HG03135 (cell line): ENCODE data around the gene HLA-A.

Experiments used
- ATAC-seq: cut with Tn5 transposase; IDR thresholded peaks from one replicate; pipeline ENCODE4 v1.9.1; 2021; ENCODE audit warnings: mild to moderate bottlenecking, moderate library complexity; ENCODE audit not compliant: unreplicated experiment

Gene HLA-A

DNA sequence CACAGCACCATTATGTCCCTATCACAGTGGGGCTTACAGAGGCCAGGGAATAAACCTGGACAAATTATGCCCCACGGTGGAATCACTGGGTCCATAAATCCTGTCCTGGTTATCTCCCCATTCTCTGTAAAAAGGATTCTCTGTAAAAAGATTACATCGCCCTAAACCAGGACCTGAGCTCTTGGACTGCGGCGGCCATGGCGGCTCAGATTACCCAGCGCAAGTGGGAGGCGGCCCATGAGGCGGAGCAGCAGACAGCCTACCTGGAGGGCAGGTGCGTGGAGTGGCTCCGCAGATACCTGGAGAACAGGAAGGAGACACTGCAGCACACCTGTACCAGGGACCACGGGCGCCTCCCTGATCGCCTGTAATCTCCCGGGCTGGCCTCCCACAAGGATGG, 8.4 kb upstream of the HLA-A start:
- ATAC-seq: no peak

DNA sequence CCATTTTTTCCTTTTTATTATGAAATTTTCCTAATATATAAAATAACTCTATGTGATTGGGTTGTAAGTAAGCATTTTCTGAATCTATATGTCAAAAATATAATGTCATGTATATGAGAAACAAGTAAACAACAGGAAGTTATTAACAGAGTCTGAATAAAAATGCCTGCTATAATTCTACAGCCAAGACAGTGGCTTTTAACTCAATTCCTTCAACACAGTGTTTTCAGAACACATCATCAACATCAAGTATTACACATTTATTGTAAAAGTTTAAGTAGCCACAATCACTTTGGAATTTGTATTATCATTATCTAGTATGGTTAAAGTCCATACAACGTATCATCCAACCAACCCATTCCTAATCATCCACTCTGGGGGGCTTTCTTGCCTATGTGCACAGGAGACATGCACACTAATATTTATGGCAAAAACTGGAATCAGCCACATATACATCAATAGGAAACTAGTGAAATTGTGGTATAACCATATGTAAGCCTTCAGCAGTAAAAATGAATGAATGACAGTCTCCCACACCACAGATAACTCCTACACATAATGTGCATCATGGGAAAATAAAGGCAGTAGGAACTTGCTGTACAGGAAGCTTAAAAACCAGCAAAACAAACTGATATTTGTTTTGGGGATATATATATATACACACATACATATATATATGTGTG, 6.9 kb upstream of the HLA-A start:
- no peak for ATAC-seq

DNA sequence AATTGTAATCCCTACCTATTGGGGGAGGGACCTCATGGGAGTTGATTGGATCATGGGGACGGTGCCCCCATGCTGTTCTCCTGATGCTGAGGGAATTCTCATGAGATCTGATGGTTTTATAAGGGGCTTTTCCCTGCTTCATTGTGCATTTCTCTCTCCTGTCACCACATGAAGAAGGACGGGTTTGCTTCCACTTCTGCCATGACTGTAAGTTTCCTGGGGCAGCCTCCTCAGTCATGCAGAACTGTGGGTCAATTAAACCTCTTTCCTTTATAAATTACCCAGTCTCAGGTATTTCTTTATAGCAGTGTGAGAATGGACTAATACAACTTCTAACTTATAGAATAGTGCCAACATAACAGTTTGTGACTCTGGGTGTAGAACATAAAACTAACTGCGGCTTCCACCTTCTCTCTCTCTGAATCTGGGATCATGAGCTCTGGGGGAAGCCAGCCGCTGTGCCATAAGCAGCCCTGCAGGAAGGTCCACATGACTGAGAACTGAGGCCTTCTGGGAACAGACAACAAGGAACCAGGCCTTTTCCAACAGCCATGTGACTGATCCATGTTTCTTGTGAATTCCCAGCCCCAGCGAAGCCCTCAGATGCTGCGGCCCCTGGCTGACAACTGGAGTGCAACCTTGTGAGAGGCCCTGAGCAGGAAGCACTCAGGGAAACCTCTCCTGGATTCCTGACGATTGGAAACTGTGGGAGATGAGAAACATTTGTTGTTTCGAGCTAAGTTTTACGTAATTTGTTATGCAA, 3.4 kb upstream of the HLA-A start:
- ATAC-seq: no peak

DNA sequence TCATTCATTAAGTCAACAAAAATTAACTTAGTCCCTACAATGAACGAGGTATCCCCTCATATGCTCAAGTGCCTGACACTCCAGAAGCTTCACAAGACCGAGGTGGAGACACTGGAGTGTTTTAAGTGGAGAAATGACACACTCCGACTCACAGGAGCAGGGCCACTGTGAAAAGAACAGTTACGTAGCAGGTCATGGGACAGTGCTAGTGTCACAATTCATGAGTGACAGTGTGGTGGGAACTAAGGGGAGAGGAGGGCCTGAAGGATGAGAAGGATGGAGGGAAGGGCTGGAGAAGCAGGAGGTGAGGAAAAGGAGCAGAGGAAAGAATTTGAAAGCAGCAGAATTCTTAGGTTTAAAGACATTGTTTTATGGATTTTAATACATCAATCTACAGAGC, 1.3 kb upstream of the HLA-A start:
- no peak for ATAC-seq

DNA sequence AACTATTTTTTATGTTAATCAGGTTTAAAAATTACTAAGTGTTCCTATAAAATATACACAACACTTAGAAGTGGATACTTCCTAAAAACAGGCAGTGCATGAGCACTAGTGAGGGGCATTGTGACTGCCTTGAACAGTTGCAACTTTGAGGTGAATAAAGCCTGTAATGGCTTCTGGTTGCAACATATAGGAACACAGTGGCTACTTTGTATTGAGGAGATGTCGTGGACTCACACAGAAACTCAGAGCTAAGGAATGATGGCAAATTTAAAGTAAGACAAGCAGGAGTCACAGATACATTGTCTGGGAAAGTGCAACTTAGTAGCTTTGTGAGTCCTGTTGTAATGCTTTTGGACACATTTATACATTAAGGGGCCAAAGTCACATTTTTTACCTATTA, 861 bp upstream of the HLA-A start:
- no peak for ATAC-seq

DNA sequence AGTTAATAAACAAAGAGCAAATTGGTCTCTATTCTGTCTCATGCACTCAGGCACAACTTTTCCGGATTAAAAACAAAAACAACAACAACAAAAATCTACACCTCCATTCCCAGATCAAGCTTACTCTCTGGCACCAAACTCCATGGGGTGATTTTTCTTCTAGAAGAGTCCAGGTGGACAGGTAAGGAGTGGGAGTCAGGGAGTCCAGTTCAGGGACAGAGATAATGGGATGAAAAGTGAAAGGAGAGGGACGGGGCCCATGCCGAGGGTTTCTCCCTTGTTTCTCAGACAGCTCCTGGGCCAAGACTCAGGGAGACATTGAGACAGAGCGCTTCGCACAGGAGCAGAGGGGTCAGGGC, 437 bp upstream of the HLA-A start:
- peak; percentile 4 for ATAC-seq

DNA sequence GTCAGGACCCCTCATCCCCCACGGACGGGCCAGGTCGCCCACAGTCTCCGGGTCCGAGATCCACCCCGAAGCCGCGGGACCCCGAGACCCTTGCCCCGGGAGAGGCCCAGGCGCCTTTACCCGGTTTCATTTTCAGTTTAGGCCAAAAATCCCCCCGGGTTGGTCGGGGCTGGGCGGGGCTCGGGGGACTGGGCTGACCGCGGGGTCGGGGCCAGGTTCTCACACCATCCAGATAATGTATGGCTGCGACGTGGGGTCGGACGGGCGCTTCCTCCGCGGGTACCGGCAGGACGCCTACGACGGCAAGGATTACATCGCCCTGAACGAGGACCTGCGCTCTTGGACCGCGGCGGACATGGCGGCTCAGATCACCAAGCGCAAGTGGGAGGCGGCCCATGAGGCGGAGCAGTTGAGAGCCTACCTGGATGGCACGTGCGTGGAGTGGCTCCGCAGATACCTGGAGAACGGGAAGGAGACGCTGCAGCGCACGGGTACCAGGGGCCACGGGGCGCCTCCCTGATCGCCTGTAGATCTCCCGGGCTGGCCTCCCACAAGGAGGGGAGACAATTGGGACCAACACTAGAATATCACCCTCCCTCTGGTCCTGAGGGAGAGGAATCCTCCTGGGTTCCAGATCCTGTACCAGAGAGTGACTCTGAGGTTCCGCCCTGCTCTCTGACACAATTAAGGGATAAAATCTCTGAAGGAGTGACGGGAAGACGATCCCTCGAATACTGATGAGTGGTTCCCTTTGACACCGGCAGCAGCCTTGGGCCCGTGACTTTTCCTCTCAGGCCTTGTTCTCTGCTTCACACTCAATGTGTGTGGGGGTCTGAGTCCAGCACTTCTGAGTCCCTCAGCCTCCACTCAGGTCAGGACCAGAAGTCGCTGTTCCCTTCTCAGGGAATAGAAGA, 978 bp downstream of the HLA-A start:
- no peak for ATAC-seq

DNA sequence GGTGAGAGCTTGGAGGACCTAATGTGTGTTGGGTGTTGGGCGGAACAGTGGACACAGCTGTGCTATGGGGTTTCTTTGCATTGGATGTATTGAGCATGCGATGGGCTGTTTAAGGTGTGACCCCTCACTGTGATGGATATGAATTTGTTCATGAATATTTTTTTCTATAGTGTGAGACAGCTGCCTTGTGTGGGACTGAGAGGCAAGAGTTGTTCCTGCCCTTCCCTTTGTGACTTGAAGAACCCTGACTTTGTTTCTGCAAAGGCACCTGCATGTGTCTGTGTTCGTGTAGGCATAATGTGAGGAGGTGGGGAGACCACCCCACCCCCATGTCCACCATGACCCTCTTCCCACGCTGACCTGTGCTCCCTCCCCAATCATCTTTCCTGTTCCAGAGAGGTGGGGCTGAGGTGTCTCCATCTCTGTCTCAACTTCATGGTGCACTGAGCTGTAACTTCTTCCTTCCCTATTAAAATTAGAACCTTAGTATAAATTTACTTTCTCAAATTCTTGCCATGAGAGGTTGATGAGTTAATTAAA, 3.0 kb downstream of the HLA-A start:
- no peak for ATAC-seq

DNA sequence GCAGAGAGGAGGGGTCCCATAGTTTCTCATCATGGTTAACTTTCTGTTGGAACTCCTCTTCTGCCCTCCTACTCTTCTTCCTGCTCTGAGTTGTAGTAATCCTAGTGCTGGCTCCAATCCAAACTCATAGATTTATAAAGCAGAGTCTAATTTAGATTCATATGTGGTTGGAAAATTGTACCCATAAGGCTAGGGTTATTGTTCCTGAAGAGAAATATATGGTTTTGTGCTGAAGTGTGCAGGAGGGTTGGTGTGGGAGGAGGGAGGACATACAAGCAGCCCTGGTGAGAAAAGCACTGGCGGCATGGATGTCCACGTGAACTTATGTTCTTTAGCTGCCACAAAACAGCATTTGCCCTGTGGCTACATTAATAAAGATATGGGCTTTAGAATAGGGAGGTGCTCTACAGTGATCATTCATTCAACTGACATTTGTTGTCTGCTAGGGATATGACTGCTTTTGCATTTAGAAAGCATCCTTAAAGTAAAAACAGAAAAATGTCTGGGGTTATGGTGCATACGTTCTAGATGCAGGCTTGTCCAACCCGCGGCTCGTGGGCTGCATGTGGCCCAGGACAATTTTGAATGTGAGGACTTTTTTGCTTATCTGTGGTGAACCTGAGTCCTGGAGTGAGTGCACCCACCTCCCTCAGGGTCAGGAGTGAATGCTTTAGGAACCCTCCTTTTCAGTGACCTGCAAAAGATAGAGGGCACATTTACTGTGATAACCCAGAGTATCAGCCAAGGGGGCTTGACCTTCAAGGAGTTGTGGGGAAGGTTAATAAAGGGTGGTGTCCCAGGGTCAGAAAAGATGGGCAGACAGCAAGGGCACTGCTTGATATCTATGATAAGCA, 4.1 kb downstream of the HLA-A start:
- ATAC-seq: no peak

DNA sequence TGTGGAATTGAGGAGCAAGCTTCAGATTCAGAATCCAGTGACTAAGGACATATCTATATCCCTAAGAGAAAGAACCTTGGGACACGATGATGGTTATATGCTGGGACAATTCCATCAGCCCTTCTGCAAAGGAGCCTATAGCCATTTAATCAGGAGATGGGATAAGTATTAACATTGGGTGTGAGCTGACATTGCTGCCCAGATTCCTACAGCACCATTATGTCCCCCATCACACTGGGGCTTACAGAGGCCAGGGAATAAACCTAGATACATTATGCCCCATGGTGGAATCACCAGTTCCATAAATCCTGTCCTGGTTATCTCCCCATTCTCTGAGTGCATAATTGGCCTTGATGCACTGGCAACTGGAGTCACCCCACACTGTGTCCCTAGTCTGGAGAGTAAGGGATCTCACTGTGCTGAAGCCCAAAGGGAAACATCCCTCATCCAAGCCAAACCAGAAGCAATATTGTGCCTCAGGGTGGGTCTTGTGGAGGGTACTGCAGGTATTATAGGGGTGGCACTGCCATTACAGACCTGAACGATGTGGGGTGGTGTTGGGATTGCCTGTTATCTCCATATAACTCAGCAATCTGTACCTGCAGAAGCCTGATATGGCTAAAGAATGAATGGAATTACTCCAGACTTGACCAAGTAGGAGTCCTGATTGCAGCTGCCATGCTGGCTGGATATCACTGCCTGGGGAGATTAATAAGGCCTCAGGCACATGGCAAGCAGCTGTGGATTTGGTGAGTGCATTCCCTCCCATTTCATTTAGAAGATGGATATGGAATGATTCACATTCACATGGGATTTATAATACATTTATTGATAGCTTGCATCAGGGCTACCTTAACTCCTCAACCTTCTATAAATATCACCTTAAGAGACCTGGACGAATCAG, 5.0 kb downstream of the HLA-A start:
- no peak for ATAC-seq

DNA sequence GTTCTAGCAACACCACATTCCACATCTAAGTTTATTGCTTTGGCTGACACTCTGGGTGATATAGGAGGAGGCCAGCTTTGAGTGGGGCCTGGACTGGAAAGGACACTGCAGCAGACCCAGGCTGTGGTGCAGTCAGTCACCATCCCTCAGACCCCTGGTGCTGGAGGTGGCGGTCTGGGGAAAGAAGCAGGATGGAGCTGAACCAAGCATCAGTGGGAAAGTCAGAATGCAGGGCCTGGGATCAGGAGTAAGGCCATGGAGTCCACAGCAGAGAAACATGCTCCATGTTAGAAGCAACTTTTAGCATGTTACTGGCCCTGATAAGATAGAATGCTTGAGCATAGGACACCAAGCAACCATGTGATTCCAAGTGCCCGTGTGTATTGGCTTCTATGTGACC, 5.9 kb downstream of the HLA-A start:
- ATAC-seq: no peak

DNA sequence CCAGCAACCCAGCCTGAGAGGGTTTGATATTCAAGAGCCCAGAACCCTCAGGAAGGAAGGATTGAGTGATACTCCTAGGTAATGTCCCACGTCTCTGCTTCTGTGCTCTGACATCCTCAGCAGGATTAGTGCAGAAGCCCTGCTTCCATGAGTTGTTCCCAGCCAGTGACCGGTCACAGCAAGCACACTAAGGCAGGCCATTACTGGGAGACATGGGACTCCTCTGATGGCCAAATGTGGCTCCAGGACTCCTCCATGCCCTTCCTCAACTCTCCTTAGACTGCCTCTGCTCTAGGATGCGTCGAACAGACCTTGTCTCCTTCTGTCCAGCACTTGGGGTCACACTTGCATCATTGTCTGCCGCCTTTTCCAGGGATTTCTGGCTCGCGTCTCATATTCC, 7.6 kb downstream of the HLA-A start:
- ATAC-seq: no peak

DNA sequence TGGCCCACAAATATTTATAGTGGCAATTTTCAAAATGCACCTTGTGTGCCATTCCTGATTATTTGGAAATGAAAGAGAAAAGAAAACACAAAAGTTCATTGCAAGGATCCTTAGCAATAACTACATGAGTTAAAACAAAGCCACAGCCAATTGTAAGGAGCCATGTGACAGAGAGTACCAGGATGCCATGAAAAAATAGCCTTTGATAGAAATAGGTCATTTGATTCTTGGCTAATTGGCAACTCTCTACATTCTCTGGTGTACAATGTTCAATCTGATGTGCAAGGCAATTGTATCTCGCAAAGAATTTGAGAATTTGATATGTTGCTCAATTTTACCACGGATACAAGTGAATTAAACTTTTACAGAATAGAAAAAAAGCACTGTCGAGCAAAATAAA, 9.6 kb downstream of the HLA-A start:
- ATAC-seq: no peak

DNA sequence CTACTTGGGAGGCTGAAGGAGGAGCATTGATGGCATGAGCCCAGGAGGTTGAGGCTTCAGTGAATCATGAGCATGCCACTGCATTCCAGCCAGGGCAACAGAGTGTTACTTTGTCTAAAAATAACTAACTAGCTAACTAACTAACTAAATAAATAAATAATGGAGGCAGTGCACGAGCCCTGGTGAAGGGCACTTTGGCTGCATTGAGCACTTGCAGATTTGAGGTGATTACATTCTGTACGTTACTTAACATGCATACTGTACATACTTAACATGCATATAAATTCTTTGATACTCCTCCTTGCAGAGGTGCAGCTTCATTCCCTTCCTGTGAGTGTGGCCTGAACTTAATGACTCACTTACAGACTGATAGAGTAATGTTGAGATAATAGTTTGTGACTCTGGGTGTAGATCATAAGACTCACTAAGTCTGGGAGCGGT, 10.7 kb downstream of the HLA-A start:
- ATAC-seq: no peak

DNA sequence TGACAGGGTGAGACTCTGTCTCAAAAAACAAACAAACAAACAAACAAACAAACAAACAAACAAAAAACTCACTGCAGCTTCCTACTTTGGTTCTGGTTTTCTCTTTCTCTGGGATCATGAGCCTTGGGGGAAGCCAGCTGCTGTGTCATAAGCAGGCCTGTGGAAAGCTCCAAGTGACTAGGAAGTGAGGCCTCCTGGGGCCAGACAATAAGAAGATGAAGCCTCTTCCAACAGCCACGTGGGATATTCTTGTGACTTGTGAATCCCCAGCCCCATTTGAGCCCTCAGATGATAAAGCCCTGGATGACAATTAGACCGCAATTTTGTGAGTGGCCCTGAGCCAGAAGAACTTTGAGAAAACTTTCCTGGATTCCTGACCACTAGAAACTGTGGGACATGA, 11.4 kb downstream of the HLA-A start:
- ATAC-seq: no peak

DNA sequence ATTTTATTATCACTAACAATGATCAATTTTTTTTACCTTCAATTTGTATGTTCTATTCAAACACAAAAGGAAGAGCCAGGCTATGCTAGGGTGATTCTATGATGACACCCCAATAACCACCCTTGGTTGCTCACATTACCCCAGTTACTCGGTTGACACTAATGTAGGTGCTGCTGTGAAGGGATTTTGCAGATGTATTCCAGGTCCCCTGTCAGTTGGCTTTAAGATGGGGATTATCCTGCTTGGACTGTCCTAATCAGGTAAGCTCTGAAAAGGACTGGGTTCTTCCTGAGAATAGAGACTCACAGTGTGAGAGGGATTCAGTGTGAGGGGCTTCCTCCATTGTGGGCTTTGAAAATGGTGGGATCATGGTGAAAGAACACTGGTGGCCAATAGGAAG, 11.9 kb downstream of the HLA-A start:
- ATAC-seq: no peak

DNA sequence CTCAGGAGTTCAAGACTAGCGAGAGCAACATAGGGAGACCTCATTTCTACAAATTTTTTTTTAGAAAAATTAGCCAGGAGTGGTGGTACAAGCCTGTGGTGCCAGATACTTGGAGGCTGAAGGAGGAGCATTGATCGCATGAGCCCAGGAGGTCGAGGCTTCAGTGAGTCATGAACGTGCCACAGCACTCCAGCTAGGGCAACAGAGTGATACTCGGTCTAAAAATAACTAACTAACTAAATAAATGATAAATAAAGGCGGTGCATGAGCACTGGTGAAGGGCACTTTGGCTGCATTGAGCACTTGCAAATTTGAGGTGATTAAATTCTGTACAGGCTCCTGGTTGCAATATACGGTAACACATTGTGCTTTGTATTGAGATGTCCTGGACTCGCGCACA, 13.5 kb downstream of the HLA-A start:
- ATAC-seq: no peak

DNA sequence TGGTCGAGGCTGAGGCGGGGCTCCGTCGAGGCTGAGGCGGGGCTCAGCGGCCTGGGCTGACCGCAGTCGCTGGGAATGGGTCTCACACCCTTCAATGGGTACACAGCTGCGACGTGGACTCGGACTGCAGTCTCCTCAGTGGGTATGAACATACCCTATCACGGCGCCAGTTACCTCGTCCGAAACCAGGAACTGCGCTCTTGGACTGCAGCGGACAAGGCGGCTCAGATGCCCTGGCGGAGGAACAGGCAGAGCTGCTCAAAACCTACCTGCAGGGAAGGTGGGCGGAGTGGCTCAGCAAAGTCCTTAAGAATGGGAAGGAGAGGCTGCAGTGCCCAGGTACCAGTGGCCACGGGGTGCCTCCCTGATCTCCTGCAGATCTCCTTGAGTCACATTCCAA, 14.2 kb downstream of the HLA-A start:
- no peak for ATAC-seq

DNA sequence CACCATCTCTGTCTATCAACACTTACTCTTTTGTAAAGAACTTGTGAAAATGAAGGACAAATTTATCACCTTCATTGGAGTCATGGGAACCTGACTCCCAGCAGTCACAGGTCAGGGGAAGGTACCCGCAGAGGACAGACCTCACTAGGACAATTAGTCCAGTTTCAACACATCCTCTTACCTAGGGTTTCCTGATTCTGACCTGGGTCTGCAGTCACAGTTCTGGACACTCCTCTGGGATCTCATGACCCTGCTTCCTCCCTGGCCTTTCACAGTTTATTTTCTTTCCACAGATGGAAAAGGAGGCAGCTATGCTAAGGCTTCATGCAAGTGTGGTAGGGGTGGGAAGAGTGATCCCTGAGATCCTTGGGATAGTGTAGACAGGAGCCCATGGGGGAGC, 15.7 kb downstream of the HLA-A start:
- no peak for ATAC-seq

DNA sequence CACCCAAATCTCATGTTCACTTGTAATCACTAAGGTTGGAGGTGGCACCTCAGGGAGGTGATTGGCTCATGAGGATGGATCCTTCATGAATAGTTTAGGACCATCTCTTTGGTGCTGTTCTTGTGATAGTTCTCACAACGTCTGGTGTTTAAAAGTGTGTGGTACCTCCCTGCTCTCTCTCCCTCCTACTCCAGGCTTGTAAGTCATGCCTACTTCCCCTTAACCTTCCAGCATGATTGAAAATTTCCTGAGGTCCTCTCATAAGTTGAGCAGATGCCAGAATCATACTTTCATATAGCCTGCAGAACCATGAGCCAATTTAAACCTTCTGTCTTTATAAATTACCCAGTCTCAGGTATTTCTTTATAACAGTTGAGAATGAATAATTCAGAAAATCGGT, 16.6 kb downstream of the HLA-A start:
- ATAC-seq: no peak
